GM18526 (cell line): Measurements from ENCODE around the gene TNFAIP8.

Experiments
- POLR2A ChIP-seq: IDR thresholded peaks from 3 replicates; pipeline ENCODE4 v1.6.1; 2011; ENCODE audit not compliant: insufficient read length; ENCODE audit errors: extremely low read depth

TNFAIP8 gene

GRCh38 chr5:119355685-119356611 lies at the start of gene TNFAIP8:
Gene TNFAIP8, plus strand, starts transcription at chr5:119356019. Its CDS starts 72 bp downstream, at chr5:119356091.
- TF ChIP-seq POLR2A = peak; percentile 62

DNA sequence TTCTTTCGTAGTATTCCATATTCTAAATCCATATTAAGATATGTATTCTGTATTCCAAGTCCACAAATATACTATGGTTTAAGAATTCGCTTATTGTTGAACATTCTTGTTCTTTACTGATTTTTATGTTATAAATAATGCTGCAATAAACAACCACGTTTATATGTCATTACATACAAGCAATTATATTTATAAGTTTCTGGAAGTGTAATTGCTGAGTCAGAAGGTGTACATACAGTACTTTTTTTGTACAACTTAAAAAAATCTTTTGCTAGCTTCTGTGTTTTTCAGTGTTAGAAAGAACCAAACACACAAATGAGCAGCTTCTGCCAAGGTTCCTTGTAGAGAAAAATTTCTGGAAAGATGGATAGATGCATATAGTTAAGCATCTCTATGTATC lies 48.6 kb upstream of the TNFAIP8 start:
- TF ChIP-seq POLR2A = no peak

DNA sequence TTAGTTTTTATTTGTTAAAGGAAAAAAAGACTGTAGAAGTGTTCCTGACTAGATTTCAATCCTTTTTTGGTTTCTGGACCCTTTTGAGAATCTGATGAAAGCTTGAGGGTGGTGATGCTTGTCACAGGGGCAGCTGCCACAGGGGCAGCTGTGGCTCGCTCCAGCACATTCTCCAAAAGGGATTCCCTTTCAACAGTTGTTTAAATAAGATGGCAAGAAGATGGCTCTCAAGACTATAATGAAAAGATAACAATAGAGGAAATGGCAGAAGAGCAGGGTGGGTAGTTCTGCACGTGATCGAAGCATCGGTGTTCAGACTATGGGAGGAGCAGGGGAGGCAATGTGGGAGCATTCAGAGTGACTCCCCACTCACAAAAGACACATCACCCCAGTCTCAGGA lies 46.5 kb upstream of the TNFAIP8 start:
- no peak for TF ChIP-seq POLR2A

DNA sequence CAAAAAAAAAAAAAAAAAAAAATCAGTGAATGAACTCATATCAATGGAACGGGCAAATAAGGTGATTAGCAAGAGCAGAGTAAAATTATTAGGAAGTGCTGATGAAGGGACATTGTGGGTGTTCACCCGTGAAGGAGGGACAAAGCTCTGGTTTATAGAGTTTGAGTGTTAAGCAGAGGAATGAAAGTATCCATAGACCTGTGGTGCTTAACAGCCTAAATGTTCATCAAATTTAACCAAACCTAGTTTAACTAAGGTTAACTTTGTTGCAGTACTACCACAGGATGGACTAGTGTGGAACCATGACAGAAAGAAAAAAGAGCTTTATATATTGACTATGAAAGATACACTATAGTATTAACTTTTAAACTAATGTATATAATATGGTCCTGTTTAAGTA lies 44.1 kb upstream of the TNFAIP8 start:
- TF ChIP-seq POLR2A = no peak

DNA sequence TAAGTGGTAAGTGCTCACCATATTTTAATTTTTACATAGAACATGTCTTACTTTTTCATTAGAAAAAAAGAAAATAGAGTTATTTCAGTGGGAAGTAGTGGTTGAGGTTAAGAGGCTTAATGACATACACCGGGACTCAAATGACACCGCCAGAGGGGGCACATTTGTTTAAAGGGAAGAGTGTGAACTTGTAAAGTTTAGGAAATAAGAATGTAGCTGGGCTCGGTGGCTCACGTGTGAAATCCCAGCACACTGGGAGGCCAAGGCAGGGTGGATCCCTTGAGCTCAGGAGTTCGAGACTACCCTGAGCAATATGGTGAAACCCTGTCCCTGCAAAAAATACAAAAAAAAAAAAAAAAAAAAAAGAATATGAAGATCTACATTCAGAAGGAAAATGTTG lies 43.4 kb upstream of the TNFAIP8 start:
- TF ChIP-seq POLR2A = no peak

GRCh38 chr5:119313197-119313596 lies 42.6 kb upstream of the TNFAIP8 start:
- no peak for TF ChIP-seq POLR2A

DNA sequence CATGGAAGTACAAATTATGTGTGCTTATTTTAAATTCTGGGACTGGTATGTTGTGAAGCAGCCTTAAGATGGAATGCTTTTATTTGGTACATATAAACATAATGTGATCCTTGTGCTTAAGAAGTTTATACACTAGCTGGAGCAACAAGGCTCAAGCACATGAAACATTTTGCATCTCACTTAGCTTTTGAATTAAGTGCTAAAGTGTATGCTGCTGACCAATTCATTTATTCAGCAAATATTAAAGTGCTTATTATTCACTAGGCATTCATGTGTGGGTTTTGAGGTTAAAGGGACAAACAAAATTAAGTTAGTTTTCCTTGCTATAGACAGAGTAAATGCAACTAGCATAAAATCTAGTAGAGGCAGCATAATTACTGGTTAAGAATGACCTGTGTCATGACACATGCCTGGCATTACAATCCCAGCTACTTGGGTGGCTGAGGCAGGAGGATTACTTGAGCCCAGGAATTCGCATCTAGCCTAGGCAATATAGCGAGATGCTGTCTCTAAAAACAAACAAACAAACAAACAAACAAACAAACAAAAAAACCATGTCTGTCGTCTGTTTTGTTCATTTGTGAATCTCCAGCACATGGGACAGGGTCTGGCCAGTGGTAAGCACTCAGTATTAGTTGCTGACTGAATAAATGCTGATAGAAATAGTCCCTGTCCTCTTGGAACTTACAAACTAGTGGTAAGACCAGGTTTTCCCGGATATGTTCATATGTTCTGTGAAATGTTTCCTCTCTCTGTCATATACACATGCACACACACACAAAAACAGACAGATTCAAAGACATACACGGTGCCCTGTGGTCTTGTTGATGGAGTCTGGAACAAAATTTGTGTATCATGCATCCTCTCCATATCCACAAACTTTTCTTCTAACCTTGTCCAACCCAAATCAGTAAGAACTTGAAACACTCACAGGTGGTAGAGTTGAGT lies 41.9 kb upstream of the TNFAIP8 start:
- no peak for TF ChIP-seq POLR2A

GRCh38 chr5:119315516-119315949 lies 40.3 kb upstream of the TNFAIP8 start:
- TF ChIP-seq POLR2A = no peak

DNA sequence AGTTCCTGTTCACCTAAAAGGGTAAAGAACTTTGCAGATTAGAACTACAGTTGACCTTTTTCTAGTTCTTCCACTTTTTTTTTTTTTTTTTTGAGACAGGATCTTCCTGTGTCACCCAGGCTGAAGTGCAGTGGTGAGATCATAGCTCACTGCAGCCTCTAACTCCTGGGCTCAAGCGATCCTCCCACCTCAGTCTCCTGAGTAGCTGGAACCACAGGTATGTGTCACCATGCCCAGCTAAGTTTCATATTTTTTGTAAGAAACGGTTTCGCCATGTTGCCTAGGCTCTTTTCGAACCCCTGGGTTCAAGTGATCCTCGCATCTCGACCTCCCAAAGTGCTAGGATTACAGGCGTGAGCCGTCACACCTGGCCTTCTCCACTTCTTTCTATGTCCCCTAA lies 39.7 kb upstream of the TNFAIP8 start:
- no peak for TF ChIP-seq POLR2A

- no peak for TF ChIP-seq POLR2A
Measured at GRCh38 chr5:119316906-119317305, 38.9 kb upstream of the TNFAIP8 start.

- TF ChIP-seq POLR2A = no peak
Measured at GRCh38 chr5:119318256-119318894, 37.4 kb upstream of the TNFAIP8 start.

- no peak for TF ChIP-seq POLR2A
Measured at GRCh38 chr5:119319401-119319800, 36.4 kb upstream of the TNFAIP8 start.

GRCh38 chr5:119319890-119320289 lies 35.9 kb upstream of the TNFAIP8 start:
- no peak for TF ChIP-seq POLR2A

- TF ChIP-seq POLR2A = no peak
Measured at GRCh38 chr5:119321569-119322311, 34.1 kb upstream of the TNFAIP8 start.

DNA sequence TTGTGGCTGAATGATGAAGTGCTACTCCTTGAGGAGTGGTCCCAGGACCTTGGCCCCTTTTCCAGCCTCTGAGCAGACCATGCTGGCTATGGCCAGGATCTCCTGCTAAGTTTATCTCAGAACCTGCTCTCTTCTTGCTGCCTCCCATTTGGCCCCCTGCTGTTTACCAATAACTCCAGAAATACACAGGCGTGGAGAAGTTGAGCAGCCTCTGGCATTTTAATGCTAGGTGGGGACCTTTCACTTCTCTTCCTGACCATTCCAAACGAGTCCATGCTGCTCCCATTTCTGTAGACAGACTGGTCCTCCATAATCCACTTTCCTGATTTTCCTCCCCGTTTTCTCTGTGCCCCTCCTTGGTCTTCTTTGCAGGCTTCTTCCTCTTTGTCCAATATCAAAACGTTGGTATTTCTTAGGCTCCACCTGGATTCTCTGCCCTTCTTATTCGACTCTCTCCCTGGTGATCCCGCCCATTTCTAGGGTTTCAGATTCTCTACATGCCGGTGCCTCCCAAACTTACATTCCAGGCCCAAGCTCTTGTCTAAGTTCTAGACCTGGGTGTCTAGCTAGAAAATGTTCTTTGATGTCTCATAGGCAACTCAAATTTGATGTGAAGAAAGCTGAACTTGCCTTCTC lies 33.4 kb upstream of the TNFAIP8 start:
- no peak for TF ChIP-seq POLR2A
